ENCODE measurements around the gene CHMP2A. TPM values are rescaled to one million over a fixed set of nuclear protein-coding genes. Genes with fewer than 3 reads are reported as not detected.

Gene CHMP2A
- total and polyA plus RNA-seq, 2 donors (not counting 1 experiment from before 2014, with no cell fraction given): 62.5 to 97.5 TPM

GRCh38 chr19:58551577-58552471 is 3.1 kb downstream of the CHMP2A start:
- H3K4me3 Mint-ChIP-seq: no peak overlapping the region
- Histone ChIP-seq H3K4me3 (ENCODE audit: control extremely low read depth in 1 of 5, extremely low read depth in 1 of 5, insufficient read depth in 1 of 5, low read depth in 2 of 5, low read length in 4 of 5) (no peak overlapping the region), H3K36me3 (replicated peaks in 1 of 2; ENCODE audit: control extremely low read depth in 1 of 2, control insufficient read depth in 1 of 2, extremely low read depth in 1 of 2, insufficient read depth in 2 of 2, low read length in 1 of 2) (peaks cover 6 to 70% of the 10 kb centered on the region in 2 experiments), H3K9me3 (ENCODE audit: control extremely low read depth in 1 of 3, control insufficient read depth in 2 of 3, insufficient read depth in 1 of 3, low read length in 2 of 3) (no peaks in the 10 kb centered on the region), H3K79me2 (ENCODE audit: control insufficient read depth, insufficient read depth, low read length) (peaks cover 58% of the 10 kb centered on the region), H2AFZ (ENCODE audit: insufficient read depth, low read depth, low read length, poor library complexity, severe bottlenecking) (no peak overlapping the region), H3K27me3 (replicated peaks in 1 of 4; ENCODE audit: control extremely low read depth in 1 of 4, control insufficient read depth in 3 of 4, insufficient read depth in 4 of 4, low read length in 3 of 4) (no peaks in the 10 kb centered on the region), H3K4me2 (replicated peaks; ENCODE audit: low read depth, low read length, poor library complexity, severe bottlenecking) (no peak overlapping the region), H4K20me1 (ENCODE audit: control insufficient read depth, insufficient read depth, low read length, poor library complexity, severe bottlenecking) (peaks cover 48% of the 10 kb centered on the region), H3K4me1 (ENCODE audit: control insufficient read depth in 2 of 2, insufficient read depth in 2 of 2, low read length in 2 of 2) (peaks cover 17 to 32% of the 10 kb centered on the region in 2 donors), H3K27ac (ENCODE audit: low read length in 2 of 2) (no peak overlapping the region), H3K9ac (ENCODE audit: low read length) (no peak overlapping the region)
- H3K4me1 Mint-ChIP-seq: peaks cover 39% of the 10 kb centered on the region
- TF ChIP-seq EZH2 (IDR thresholded peaks at IDR 0.05; ENCODE audit: borderline replicate concordance, insufficient read depth, low read depth, low read length, poor library complexity, severe bottlenecking) (no peak), CTCF (IDR thresholded peaks at IDR 0.05) (no peak)
- ChIA-PET CTCF (no interaction called here), POLR2A (no interaction called here)
- DNase-seq: peak; percentile 27
- intact Hi-C loops (cut with micrococcal nuclease): no loop called here
- H3K27ac Mint-ChIP-seq: peak overlapping the region; percentile 47
- no peaks in the 10 kb centered on the region for H3K9me3 Mint-ChIP-seq (ENCODE audit: insufficient read depth)
- H3K27me3 Mint-ChIP-seq: no peaks in the 10 kb centered on the region
- 96% methylated on average over 16 of the region's 18 CpGs for WGBS (ENCODE audit: insufficient coverage)
- no peak for ATAC-seq (ENCODE audit: low read depth)

GRCh38 chr19:58551123-58551497 is 3.8 kb downstream of the CHMP2A start:
- peaks cover 39% of the 10 kb centered on the region for H3K4me1 Mint-ChIP-seq
- DNase-seq: peak; percentile 15

More at GRCh38 chr19:58551123-58551497, 3.8 kb downstream of the CHMP2A start:
- ChIA-PET POLR2A (no interaction called here), CTCF (no interaction called here)
- H3K4me3 Mint-ChIP-seq: no peak overlapping the region
- Histone ChIP-seq H3K9me3 (ENCODE audit: control extremely low read depth in 1 of 3, control insufficient read depth in 2 of 3, insufficient read depth in 1 of 3, low read length in 2 of 3) (no peaks in the 10 kb centered on the region), H3K9ac (ENCODE audit: low read length) (no peak overlapping the region), H3K27ac (ENCODE audit: low read length in 2 of 2) (no peak overlapping the region), H3K4me1 (ENCODE audit: control insufficient read depth in 2 of 2, insufficient read depth in 2 of 2, low read length in 2 of 2) (peaks cover 22 to 33% of the 10 kb centered on the region in 2 donors), H3K36me3 (replicated peaks in 1 of 2; ENCODE audit: control extremely low read depth in 1 of 2, control insufficient read depth in 1 of 2, extremely low read depth in 1 of 2, insufficient read depth in 2 of 2, low read length in 1 of 2) (peaks cover 1 to 69% of the 10 kb centered on the region in 2 experiments), H2AFZ (ENCODE audit: insufficient read depth, low read depth, low read length, poor library complexity, severe bottlenecking) (no peak overlapping the region), H4K20me1 (ENCODE audit: control insufficient read depth, insufficient read depth, low read length, poor library complexity, severe bottlenecking) (peaks cover 56% of the 10 kb centered on the region), H3K4me3 (ENCODE audit: control extremely low read depth in 1 of 5, extremely low read depth in 1 of 5, insufficient read depth in 1 of 5, low read depth in 2 of 5, low read length in 4 of 5) (no peak overlapping the region), H3K27me3 (replicated peaks in 1 of 4; ENCODE audit: control extremely low read depth in 1 of 4, control insufficient read depth in 3 of 4, insufficient read depth in 4 of 4, low read length in 3 of 4) (no peaks in the 10 kb centered on the region), H3K4me2 (replicated peaks; ENCODE audit: low read depth, low read length, poor library complexity, severe bottlenecking) (no peak overlapping the region), H3K79me2 (ENCODE audit: control insufficient read depth, insufficient read depth, low read length) (peaks cover 58% of the 10 kb centered on the region)
- no peak overlapping the region for H3K27ac Mint-ChIP-seq
- TF ChIP-seq EZH2 (IDR thresholded peaks at IDR 0.05; ENCODE audit: borderline replicate concordance, insufficient read depth, low read depth, low read length, poor library complexity, severe bottlenecking) (no peak), CTCF (IDR thresholded peaks at IDR 0.05) (no peak)
- no peaks in the 10 kb centered on the region for H3K9me3 Mint-ChIP-seq (ENCODE audit: insufficient read depth)
- ATAC-seq (ENCODE audit: low read depth): no peak
- intact Hi-C loops (cut with micrococcal nuclease): no loop called here
- WGBS (ENCODE audit: insufficient coverage): no CpG with 5 or more reads among the region's 1 CpG
- no peaks in the 10 kb centered on the region for H3K27me3 Mint-ChIP-seq

Measured in B cell (primary cell).